ENCODE measurements around the gene MAN1B1. TPM values are rescaled to one million over a fixed set of nuclear protein-coding genes. Genes with fewer than 3 reads are reported as not detected.

Gene MAN1B1
- total and polyA plus RNA-seq, 4 donors = 19.9 to 31.8 (median 26.5) TPM

GRCh38 chr9:137112564-137113384 is 26.0 kb downstream of the MAN1B1 start (continued):
- TF ChIP-seq, protein P1, sequence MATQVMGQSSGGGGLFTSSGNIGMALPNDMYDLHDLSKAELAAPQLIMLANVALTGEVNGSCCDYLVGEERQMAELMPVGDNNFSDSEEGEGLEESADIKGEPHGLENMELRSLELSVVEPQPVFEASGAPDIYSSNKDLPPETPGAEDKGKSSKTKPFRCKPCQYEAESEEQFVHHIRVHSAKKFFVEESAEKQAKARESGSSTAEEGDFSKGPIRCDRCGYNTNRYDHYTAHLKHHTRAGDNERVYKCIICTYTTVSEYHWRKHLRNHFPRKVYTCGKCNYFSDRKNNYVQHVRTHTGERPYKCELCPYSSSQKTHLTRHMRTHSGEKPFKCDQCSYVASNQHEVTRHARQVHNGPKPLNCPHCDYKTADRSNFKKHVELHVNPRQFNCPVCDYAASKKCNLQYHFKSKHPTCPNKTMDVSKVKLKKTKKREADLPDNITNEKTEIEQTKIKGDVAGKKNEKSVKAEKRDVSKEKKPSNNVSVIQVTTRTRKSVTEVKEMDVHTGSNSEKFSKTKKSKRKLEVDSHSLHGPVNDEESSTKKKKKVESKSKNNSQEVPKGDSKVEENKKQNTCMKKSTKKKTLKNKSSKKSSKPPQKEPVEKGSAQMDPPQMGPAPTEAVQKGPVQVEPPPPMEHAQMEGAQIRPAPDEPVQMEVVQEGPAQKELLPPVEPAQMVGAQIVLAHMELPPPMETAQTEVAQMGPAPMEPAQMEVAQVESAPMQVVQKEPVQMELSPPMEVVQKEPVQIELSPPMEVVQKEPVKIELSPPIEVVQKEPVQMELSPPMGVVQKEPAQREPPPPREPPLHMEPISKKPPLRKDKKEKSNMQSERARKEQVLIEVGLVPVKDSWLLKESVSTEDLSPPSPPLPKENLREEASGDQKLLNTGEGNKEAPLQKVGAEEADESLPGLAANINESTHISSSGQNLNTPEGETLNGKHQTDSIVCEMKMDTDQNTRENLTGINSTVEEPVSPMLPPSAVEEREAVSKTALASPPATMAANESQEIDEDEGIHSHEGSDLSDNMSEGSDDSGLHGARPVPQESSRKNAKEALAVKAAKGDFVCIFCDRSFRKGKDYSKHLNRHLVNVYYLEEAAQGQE (IDR thresholded peaks at IDR 0.05) = no peak
- no peak for TF ChIP-seq FOXA2 (IDR thresholded peaks at IDR 0.05)
- no peak for TF ChIP-seq RXRA (IDR thresholded peaks at IDR 0.05)
- TF ChIP-seq JUND (IDR thresholded peaks at IDR 0.05) = no peak
- TF ChIP-seq FOXA1 (IDR thresholded peaks at IDR 0.05) = no peak
- TF ChIP-seq RAD21 (IDR thresholded peaks at IDR 0.05) = no peak

DNA sequence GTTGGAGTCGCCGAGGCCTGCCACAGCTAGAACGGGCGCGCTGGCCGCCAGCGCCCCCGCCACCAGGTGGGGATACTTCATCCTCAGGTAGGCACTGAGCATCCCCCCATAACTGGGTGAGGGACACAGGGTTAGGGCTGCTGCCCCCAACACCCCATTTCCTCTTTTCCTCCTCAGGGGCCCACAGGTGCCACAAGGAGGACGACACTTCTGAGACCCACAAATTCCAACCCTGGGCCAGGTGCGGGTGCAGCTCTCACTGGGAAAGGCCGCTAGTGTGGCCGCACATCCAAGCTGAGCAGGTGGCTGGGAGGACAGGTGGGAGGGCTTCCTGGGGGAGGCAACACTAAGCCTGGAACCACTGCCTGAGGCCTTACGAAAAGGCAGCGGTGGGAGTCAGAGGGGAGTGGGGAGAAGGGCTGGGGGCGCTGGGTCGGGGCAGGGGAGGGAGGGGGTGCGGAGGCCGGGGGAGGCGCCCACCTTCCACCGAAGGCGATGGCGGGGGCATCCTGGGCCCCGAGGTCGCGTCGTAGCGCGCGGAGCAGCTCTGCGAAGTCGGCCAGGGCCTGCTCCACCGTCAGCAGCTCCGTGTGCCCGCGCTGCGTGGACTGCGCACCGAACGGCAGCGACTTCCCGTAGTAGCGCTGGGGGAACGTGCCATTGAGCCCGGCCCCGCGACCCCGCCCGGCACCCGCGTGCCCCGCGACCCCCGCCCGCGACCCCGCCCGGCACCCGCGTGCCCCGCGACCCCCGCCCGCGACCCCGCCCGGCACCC is 26.8 kb downstream of the MAN1B1 start:
- peaks cover 4 to 7% (median 5%) of the 10 kb centered on the region in 4 donors for H3K4me1 ChIP-seq (ENCODE audit: control insufficient read depth in 4 of 4, insufficient read depth in 4 of 4, low read length in 3 of 4)
- TF ChIP-seq FOXA2 (IDR thresholded peaks at IDR 0.05) (no peak), ATF3 (IDR thresholded peaks at IDR 0.05) (no peak), EGR1 (IDR thresholded peaks at IDR 0.05; ENCODE audit: low read depth in 2 of 2) (no peak), TAF1 (conservative IDR thresholded peaks at IDR 0.05) (no peak), FOXA1 (IDR thresholded peaks at IDR 0.05) (no peak), HNF4G (IDR thresholded peaks at IDR 0.05) (no peak), JUND (IDR thresholded peaks at IDR 0.05) (no peak), ZBTB33 (IDR thresholded peaks at IDR 0.05) (no peak), RAD21 (IDR thresholded peaks at IDR 0.05) (no peak), YY1 (IDR thresholded peaks at IDR 0.05) (no peak), GABPA (IDR thresholded peaks at IDR 0.05 in 1 of 2, conservative IDR thresholded peaks at IDR 0.05 in 1 of 2) (no peak), SP1 (IDR thresholded peaks at IDR 0.05) (no peak), RXRA (IDR thresholded peaks at IDR 0.05) (no peak), NR2F2 (IDR thresholded peaks at IDR 0.05) (no peak), HNF4A (conservative IDR thresholded peaks at IDR 0.05) (no peak)
- TF ChIP-seq, protein P2, sequence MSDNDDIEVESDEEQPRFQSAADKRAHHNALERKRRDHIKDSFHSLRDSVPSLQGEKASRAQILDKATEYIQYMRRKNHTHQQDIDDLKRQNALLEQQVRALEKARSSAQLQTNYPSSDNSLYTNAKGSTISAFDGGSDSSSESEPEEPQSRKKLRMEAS (IDR thresholded peaks at IDR 0.05) = no peak
- TF ChIP-seq, protein P1 (IDR thresholded peaks at IDR 0.05) = no peak
- TF ChIP-seq, protein P3, sequence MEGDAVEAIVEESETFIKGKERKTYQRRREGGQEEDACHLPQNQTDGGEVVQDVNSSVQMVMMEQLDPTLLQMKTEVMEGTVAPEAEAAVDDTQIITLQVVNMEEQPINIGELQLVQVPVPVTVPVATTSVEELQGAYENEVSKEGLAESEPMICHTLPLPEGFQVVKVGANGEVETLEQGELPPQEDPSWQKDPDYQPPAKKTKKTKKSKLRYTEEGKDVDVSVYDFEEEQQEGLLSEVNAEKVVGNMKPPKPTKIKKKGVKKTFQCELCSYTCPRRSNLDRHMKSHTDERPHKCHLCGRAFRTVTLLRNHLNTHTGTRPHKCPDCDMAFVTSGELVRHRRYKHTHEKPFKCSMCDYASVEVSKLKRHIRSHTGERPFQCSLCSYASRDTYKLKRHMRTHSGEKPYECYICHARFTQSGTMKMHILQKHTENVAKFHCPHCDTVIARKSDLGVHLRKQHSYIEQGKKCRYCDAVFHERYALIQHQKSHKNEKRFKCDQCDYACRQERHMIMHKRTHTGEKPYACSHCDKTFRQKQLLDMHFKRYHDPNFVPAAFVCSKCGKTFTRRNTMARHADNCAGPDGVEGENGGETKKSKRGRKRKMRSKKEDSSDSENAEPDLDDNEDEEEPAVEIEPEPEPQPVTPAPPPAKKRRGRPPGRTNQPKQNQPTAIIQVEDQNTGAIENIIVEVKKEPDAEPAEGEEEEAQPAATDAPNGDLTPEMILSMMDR (IDR thresholded peaks at IDR 0.05; ENCODE audit: low read depth, low read length, missing input control) = no peak
- 50% methylated on average over 66 of the region's 66 CpGs for WGBS
- H3K9ac ChIP-seq (ENCODE audit: low read depth in 1 of 2, low read length in 2 of 2) = no peak overlapping the region
- H3K27ac ChIP-seq (ENCODE audit: low read depth in 1 of 2, low read length in 2 of 2) = no peak overlapping the region
- H3K36me3 ChIP-seq (ENCODE audit: control insufficient read depth in 4 of 4, insufficient read depth in 3 of 4, low read depth in 1 of 4, low read length in 3 of 4) = peaks cover 0 to 7% (median 5%) of the 10 kb centered on the region in 4 donors
- H3K4me3 ChIP-seq (ENCODE audit: low read depth in 1 of 3, low read length in 3 of 3) = peak overlapping the region in 1 of 3 donors; percentile 75
- H3K27me3 ChIP-seq (ENCODE audit: control insufficient read depth in 4 of 4, insufficient read depth in 4 of 4, low read length in 3 of 4) = no peaks in the 10 kb centered on the region
- no peak for DNase-seq (ENCODE audit: low spot score)
- H3K9me3 ChIP-seq (ENCODE audit: control insufficient read depth in 4 of 4, low read length in 3 of 4) = no peaks in the 10 kb centered on the region
